ENCODE results near the gene DNAH17.

The DNAH17 gene

GRCh38 chr17:78526231-78527025 is 50.8 kb downstream of the DNAH17 start:
- no peak overlapping the region for H3K4me3 ChIP-seq (ENCODE audit: low read depth, low read length)
- H3K36me3 ChIP-seq: no peaks in the 10 kb centered on the region
- no peak for TF ChIP-seq CTCF (IDR thresholded peaks at IDR 0.05; ENCODE audit: low read depth, low read length)
- H3K27me3 ChIP-seq: no peaks in the 10 kb centered on the region
- H3K4me1 ChIP-seq: peaks cover 9% of the 10 kb centered on the region
- no peak for DNase-seq
- H3K9me3 ChIP-seq: no peaks in the 10 kb centered on the region; the same call in 1 of the 2 replicates

- DNase-seq: no peak
- Histone ChIP-seq H3K4me1 (peaks cover 9% of the 10 kb centered on the region), H3K36me3 (no peaks in the 10 kb centered on the region), H3K27me3 (no peaks in the 10 kb centered on the region), H3K9me3 (no peaks in the 10 kb centered on the region; the same call in 1 of the 2 replicates), H3K4me3 (ENCODE audit: low read depth, low read length) (no peak overlapping the region)
- no peak for TF ChIP-seq CTCF (IDR thresholded peaks at IDR 0.05; ENCODE audit: low read depth, low read length)
Measured at GRCh38 chr17:78525511-78526160, 51.6 kb downstream of the DNAH17 start.

- Histone ChIP-seq H3K4me1 (peaks cover 7% of the 10 kb centered on the region), H3K36me3 (no peaks in the 10 kb centered on the region), H3K9me3 (no peaks in the 10 kb centered on the region), H3K27me3 (no peaks in the 10 kb centered on the region), H3K4me3 (ENCODE audit: low read depth, low read length) (no peak overlapping the region)
- DNase-seq: no peak
- no peak for TF ChIP-seq CTCF (IDR thresholded peaks at IDR 0.05; ENCODE audit: low read depth, low read length)
Measured at GRCh38 chr17:78524870-78525510, 52.2 kb downstream of the DNAH17 start.

- DNase-seq: no peak
- TF ChIP-seq CTCF (IDR thresholded peaks at IDR 0.05; ENCODE audit: low read depth, low read length): no peak
- Histone ChIP-seq H3K27me3 (no peaks in the 10 kb centered on the region), H3K4me1 (no peaks in the 10 kb centered on the region; the same call in 1 of the 2 replicates), H3K36me3 (no peaks in the 10 kb centered on the region), H3K4me3 (ENCODE audit: low read depth, low read length) (no peak overlapping the region), H3K9me3 (no peaks in the 10 kb centered on the region)
Measured at GRCh38 chr17:78523934-78524655, 53.1 kb downstream of the DNAH17 start.

- no peak for TF ChIP-seq CTCF (IDR thresholded peaks at IDR 0.05; ENCODE audit: low read depth, low read length)
- Histone ChIP-seq H3K27me3 (no peaks in the 10 kb centered on the region), H3K9me3 (no peaks in the 10 kb centered on the region), H3K4me1 (peaks cover 5% of the 10 kb centered on the region; the same call in 1 of the 2 replicates), H3K36me3 (no peaks in the 10 kb centered on the region), H3K4me3 (ENCODE audit: low read depth, low read length) (no peak overlapping the region)
- no peak for DNase-seq
Measured at GRCh38 chr17:78522031-78522809, 55.0 kb downstream of the DNAH17 start.
